PFSK-1 (cell line): Measurements from ENCODE around the gene ST8SIA4.

Source experiments
- FOXP2 ChIP-seq: optimal IDR thresholded peaks from 2 replicates; pipeline ENCODE3; 2011; ENCODE audit warnings: borderline replicate concordance, control low read depth, inconsistent platforms; ENCODE audit not compliant: insufficient read depth; ENCODE audit errors: extremely low read length, extremely low read depth
- POLR2AphosphoS5 ChIP-seq: IDR thresholded peaks from 2 replicates; pipeline ENCODE4 v1.6.1; 2012; ENCODE audit warnings: low read depth, mild to moderate bottlenecking, control low read depth, low read length, moderate library complexity
- REST ChIP-seq, 2 experiments: IDR thresholded peaks; 2 replicates each; pipeline versions ENCODE4 v1.6.1 to v1.8.0; 2011 to 2012; ENCODE audit warnings: low read depth in 2 of 2, low read length in 2 of 2, control low read depth in 1 of 2, inconsistent platforms in 1 of 2, mild to moderate bottlenecking in 1 of 2, moderate library complexity in 1 of 2; ENCODE audit not compliant: insufficient read depth in 1 of 2
- SIN3A ChIP-seq: IDR thresholded peaks from 2 replicates; pipeline ENCODE4 v1.6.1; 2012; ENCODE audit warnings: mild to moderate bottlenecking, low read length, moderate library complexity, borderline replicate concordance; ENCODE audit not compliant: insufficient read depth
- TAF1 ChIP-seq: IDR thresholded peaks from 2 replicates; pipeline ENCODE4 v1.6.1; 2012; ENCODE audit warnings: low read length, control low read depth, borderline replicate concordance; ENCODE audit not compliant: insufficient read depth

GRCh38 chr5:100775533-100775855, 127.6 kb downstream of the ST8SIA4 start:
- TF ChIP-seq POLR2AphosphoS5 (no peak), REST (IDR thresholded peaks at IDR 0.05; ENCODE audit: insufficient read depth in 1 of 2, low read depth in 2 of 2, low read length in 2 of 2) (no peak), SIN3A (no peak), FOXP2 (no peak), TAF1 (no peak)
